ENCODE measurements around the gene CRYBG1.

CRYBG1 gene

GRCh38 chr6:106422534-106422933 is 62.0 kb downstream of the CRYBG1 start:
- no peak overlapping the region for H3K4me3 ChIP-seq (ENCODE audit: low read depth, low read length)
- DNase-seq (ENCODE audit: low read depth): no peak
- no peak for TF ChIP-seq MYC (IDR thresholded peaks at IDR 0.05; ENCODE audit: low read depth, low read length)
- no peak for TF ChIP-seq POLR2A (IDR thresholded peaks at IDR 0.05; ENCODE audit: extremely low read depth, insufficient read length)
- no peak for TF ChIP-seq CTCF (IDR thresholded peaks at IDR 0.05; ENCODE audit: low read depth, low read length)
- no peak for TF ChIP-seq MAX (IDR thresholded peaks at IDR 0.05; ENCODE audit: low read depth, low read length)

- H3K4me3 ChIP-seq (ENCODE audit: low read depth, low read length): no peak overlapping the region
- DNase-seq (ENCODE audit: low read depth): no peak
- TF ChIP-seq MAX (IDR thresholded peaks at IDR 0.05; ENCODE audit: low read depth, low read length) (no peak), POLR2A (IDR thresholded peaks at IDR 0.05; ENCODE audit: extremely low read depth, insufficient read length) (no peak)
Observed at GRCh38 chr6:106425382-106425781, 64.9 kb downstream of the CRYBG1 start.

GRCh38 chr6:106426250-106426970 is 65.9 kb downstream of the CRYBG1 start:
- no peak overlapping the region for H3K4me3 ChIP-seq (ENCODE audit: low read depth, low read length)
- DNase-seq (ENCODE audit: low read depth): no peak
- TF ChIP-seq MAX (IDR thresholded peaks at IDR 0.05; ENCODE audit: low read depth, low read length) (no peak), POLR2A (IDR thresholded peaks at IDR 0.05; ENCODE audit: extremely low read depth, insufficient read length) (no peak), CTCF (IDR thresholded peaks at IDR 0.05; ENCODE audit: low read depth, low read length) (no peak), MYC (IDR thresholded peaks at IDR 0.05; ENCODE audit: low read depth, low read length) (no peak)

GRCh38 chr6:106430466-106430865 is 69.9 kb downstream of the CRYBG1 start:
- no peak for TF ChIP-seq MYC (IDR thresholded peaks at IDR 0.05; ENCODE audit: low read depth, low read length)
- TF ChIP-seq MAX (IDR thresholded peaks at IDR 0.05; ENCODE audit: low read depth, low read length): no peak
- no peak for TF ChIP-seq CTCF (IDR thresholded peaks at IDR 0.05; ENCODE audit: low read depth, low read length)
- TF ChIP-seq POLR2A (IDR thresholded peaks at IDR 0.05; ENCODE audit: extremely low read depth, insufficient read length): no peak
- no peak overlapping the region for H3K4me3 ChIP-seq (ENCODE audit: low read depth, low read length)
- DNase-seq (ENCODE audit: low read depth): no peak

- DNase-seq (ENCODE audit: low read depth): no peak
- no peak overlapping the region for H3K4me3 ChIP-seq (ENCODE audit: low read depth, low read length)
- TF ChIP-seq MYC (IDR thresholded peaks at IDR 0.05; ENCODE audit: low read depth, low read length) (no peak), POLR2A (IDR thresholded peaks at IDR 0.05; ENCODE audit: extremely low read depth, insufficient read length) (no peak), MAX (IDR thresholded peaks at IDR 0.05; ENCODE audit: low read depth, low read length) (no peak), CTCF (IDR thresholded peaks at IDR 0.05; ENCODE audit: low read depth, low read length) (no peak)
Observed at GRCh38 chr6:106431405-106431804, 70.9 kb downstream of the CRYBG1 start.

GRCh38 chr6:106431972-106432371 is 71.5 kb downstream of the CRYBG1 start:
- TF ChIP-seq POLR2A (IDR thresholded peaks at IDR 0.05; ENCODE audit: extremely low read depth, insufficient read length) (no peak), CTCF (IDR thresholded peaks at IDR 0.05; ENCODE audit: low read depth, low read length) (no peak), MYC (IDR thresholded peaks at IDR 0.05; ENCODE audit: low read depth, low read length) (no peak), MAX (IDR thresholded peaks at IDR 0.05; ENCODE audit: low read depth, low read length) (no peak)
- DNase-seq (ENCODE audit: low read depth): no peak
- H3K4me3 ChIP-seq (ENCODE audit: low read depth, low read length): no peak overlapping the region
